HG02759 (cell line): ENCODE measurements around the gene TIMM29.
A peak's percentile ranks its signal among the peaks of the same experiment; 100 is the strongest.

Experiments used
- ATAC-seq: cut with Tn5 transposase; IDR thresholded peaks from one replicate; pipeline ENCODE4 v1.9.1; 2021; ENCODE audit warnings: mild to moderate bottlenecking, moderate library complexity; ENCODE audit not compliant: unreplicated experiment

Gene TIMM29

GRCh38 chr19:10928563-10929401, at the start of gene TIMM29, which contains the start of gene YIPF2:
TSS of gene TIMM29 (plus strand) at chr19:10928811. CDS start at chr19:10928823, 12 bp downstream.
TSS of gene YIPF2 (minus strand) at chr19:10928639. CDS start at chr19:10928410, 229 bp downstream.
- ATAC-seq: peak; percentile 83

- no peak for ATAC-seq
These were observed 47.1 kb upstream of the TIMM29 start for GRCh38 chr19:10881403-10882107.

GRCh38 chr19:10882108-10882457, 46.5 kb upstream of the TIMM29 start:
- no peak for ATAC-seq

DNA sequence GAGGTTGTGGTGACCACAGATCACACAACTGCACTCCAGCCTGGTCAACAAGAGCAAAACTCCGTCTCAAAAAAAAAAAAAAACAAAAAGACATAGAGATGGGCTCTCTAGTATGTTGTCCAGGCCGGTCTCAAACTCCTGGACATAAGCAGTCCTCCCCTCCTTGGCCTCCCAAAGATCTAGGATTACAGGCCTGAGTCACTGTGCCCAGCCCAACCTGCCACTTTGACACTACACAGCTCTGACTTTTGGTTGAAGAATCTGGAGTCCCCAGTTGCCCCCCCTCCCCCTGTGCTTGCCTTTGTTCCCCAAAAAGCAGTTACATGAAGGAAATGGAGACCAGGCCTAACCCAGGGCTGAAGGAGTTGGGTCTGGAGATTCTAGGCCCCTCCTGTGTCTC, 44.3 kb upstream of the TIMM29 start:
- ATAC-seq: no peak

DNA sequence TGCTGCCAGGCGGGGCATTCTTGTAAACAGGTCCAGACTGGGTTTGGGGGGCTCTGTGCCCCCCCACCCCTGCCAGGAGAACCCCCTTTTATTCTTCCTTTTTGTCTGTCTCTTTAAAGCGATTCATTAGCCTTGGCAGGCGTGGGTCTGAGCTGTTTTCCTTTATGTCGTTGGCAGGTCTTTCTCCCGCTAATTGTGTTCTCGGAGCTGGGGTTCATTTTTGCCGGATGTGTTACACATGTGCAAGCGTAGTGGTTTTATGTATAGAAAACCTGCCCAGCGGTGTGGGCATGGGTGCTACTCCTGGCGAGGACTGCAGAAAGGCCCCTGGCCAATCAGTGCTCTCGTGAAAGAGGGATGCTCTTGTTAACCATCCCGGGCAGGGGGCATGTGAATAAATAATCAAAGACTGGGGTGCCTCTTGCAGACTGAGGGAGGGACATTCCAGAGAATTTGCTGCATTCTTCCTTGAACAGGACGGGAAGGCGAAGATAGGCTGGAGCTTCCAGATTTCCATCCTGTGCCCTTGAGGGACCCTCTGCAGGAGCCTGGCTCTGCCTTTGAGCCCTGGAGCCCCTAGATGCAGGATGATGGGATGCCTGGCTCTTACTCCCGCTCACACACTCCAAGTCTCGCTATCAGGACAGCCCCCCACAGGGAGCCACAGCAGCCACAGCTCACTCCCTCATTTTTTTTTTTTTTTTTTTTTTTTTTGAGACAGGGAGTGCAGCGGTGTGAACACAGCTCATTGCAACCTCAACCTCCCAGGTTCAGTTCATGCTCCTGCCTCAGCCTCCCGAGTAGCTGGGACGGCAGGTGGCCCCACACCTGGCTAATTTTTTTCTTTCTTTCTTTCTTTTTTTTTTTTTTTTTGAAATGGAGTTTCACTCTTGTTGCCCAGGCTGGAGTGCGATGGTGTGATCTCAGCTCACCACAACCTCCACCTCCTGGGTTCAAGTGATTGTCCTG, 43.1 kb upstream of the TIMM29 start:
- ATAC-seq: no peak

GRCh38 chr19:10887616-10888367, 40.8 kb upstream of the TIMM29 start:
- ATAC-seq: no peak

DNA sequence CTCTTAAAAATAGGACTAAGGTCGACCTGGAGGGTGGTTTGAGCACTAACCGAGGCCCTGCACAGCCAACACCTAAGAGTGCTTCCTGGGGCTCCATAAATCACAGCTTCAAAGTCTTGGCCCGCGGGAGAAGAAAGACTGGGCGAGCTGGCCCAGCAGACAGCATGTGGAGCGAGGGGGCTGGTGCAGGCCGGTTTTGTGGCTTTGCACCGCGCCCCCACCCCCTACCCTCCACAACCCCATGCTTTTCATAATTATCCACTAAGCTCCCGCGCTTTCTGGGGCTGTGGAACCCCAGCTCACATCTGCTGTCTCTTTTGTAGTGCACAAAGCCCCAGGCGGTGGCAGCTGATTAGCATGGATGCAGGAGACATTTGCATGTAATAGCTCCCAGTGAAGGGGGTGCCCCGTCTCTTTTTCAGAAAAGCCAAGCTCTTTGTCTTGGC, 40.2 kb upstream of the TIMM29 start:
- no peak for ATAC-seq

- no peak for ATAC-seq
These were observed 38.7 kb upstream of the TIMM29 start for GRCh38 chr19:10889880-10890279.

DNA sequence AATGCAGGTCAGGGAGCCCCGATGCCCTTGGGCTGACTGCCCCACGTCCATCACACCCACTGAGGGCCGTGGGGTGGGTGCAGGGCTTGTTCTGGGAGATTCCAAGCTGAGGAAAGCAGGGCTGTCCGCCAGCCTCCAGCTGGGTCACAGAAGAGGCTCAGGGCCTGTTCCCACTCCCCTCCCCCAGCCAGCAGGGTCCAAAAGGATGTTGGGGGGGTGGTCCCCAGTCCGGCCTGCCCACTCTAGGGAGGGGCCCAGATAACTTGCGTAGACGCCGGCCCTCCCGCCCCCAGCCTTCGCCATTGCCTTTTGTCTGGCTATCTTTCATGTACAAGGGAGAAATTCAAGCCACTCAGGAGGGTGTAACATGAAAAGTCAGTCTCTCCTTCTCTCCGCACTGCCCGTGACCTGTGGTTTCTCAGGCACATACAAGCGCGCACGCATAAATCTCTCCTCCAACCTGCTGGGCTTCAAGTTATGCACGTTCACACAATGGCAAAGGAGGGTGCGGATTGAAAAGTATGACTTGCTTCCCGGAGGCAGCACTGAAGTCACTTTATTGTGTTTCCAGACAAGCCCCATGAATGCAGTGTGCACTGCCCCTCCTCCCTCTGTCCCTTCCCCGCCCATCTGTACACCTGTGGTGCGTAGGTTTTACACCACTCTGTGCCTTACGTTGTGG, 37.1 kb upstream of the TIMM29 start:
- no peak for ATAC-seq

- no peak for ATAC-seq
These were observed 36.4 kb upstream of the TIMM29 start for GRCh38 chr19:10892256-10892655.

DNA sequence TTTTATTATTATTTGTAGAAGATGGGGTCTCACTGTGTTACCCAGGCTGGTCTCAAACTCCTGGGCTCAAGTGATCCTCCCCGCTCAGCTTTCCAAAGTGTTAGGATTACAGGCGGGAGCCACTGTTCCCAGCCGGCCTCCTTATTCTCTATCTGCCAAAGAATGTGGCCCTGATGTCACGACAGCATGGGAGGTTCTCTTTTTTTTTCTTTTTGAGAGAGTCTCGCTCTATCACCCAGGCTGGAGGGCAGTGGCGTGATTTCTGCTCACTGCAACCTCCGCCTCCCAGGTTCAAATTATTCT, 33.7 kb upstream of the TIMM29 start:
- no peak for ATAC-seq

GRCh38 chr19:10895363-10895762, 33.2 kb upstream of the TIMM29 start:
- no peak for ATAC-seq

- ATAC-seq: no peak
These were observed 32.7 kb upstream of the TIMM29 start for GRCh38 chr19:10895920-10896319.

DNA sequence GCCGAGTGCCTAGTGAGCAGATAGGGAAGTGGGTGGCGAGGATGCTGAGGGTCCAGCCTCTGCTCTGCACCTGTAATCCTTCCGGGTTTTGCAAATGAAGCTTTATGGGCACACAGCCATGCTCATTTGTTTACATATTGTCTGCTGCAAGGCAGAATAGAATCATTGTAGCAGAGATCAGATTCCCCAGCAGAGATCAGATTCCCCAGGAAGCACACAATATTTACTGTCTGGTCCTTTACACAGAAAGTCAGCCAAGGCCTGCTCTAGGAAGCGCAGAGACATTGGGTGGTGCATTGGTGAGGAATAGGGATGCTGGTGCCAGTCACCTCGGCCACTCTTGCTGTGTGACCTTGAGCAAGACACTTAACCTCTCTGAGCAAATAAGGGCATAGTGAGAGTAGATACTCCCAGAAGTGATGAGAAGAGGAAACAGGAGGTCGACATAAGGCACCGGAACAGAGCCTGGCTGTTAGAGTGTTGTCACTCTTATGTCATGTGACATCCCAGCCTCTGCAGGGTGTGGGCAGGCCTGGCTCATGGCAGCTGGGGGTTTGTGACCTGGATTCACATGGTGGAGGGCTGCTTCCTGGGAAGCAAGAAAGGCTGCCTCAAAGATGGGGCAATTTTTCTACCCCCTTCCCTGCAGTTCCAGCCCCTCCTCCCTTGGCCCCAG, 31.6 kb upstream of the TIMM29 start:
- no peak for ATAC-seq

- ATAC-seq: no peak
These were observed 30.0 kb upstream of the TIMM29 start for GRCh38 chr19:10898633-10899032.

DNA sequence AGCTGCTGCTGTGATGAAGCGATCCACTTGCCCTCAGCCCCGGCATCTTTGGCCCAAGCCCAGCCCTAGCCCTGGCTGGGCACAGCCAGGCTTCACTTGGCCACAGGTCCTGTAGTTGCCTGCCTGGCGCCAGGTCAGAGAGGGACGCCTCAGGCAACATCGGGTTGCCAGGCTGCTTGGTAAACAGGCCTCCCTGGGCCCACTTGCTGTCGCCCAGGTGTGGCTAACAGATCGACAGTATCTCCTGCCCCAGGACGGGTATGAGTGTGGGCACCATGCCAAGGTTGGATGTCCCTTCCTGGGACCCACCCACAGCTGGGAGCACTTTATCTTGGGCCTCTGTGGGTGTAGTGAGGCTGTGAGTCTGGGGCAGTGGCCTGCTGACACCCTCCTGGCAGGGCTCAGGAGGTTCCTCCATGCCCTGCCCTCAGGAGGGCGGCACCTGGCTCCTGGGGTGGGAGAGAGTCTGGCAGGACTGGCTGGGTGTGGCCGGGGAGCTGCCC, 29.4 kb upstream of the TIMM29 start:
- ATAC-seq: no peak

DNA sequence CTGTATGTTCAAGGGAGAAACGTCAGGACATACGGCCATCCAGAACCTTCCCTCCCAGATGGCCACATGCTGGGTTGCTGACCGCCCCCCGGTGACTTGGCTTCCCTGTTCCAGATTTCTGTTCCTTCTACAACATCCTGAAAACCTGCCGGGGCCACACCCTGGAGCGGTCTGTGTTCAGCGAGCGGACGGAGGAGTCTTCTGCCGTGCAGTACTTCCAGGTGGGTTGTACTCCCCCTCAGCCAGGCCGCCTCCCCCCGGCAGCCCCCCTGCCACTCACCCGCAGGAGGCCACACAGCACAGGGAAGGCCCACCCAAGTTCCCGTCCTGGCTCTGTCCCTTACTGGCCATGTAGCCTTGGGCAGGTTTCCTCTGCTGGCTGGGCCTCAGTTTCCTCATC, 20.7 kb upstream of the TIMM29 start:
- ATAC-seq: no peak

GRCh38 chr19:10908380-10908960, 20.1 kb upstream of the TIMM29 start:
- ATAC-seq: no peak
